CD4-positive, alpha-beta memory T cell (primary cell): ENCODE data around the gene LDB3. TPM values are rescaled to one million over a fixed set of nuclear protein-coding genes. Genes with fewer than 3 reads are reported as not detected.
"Not testable (repeated sequence)": the region's sequence is repeated elsewhere in the genome, so short reads cannot be mapped to it uniquely, and the experiment has no call there.

Experiments used
- CTCF ChIA-PET: fragments of 350-600 bp; sonication (Branson Sonifier 250); formaldehyde crosslinking; loops from one replicate; lab custom pipeline; 2021; ENCODE audit warnings: inconsistent platforms; ENCODE audit not compliant: partially characterized antibody; lab: Charles Lee
- POLR2A ChIA-PET: fragments of 350-600 bp; sonication (Branson Sonifier 250); formaldehyde crosslinking; loops from one replicate; lab custom pipeline; 2021; ENCODE audit not compliant: partially characterized antibody; lab: Charles Lee
- DNase-seq, 5 donors: peaks; one replicate each; pipeline versions ENCODE4 v3.0.0 to v3.0.0-alpha.2; 2020 to 2022; ENCODE audit warnings: mixed read lengths in 1 of 5
- H3K27ac ChIP-seq: one replicate; pipeline ENCODE4 v1.7.0; 2013; ENCODE audit warnings: low read depth, low read length
- H3K27me3 ChIP-seq: 2 replicates; pipeline ENCODE4 v1.7.0; 2013; ENCODE audit warnings: mild to moderate bottlenecking, low read length, moderate library complexity; ENCODE audit not compliant: insufficient read depth
- H3K36me3 ChIP-seq: 2 replicates; pipeline ENCODE4 v1.7.0; 2013; ENCODE audit warnings: mild to moderate bottlenecking, low read length, moderate library complexity; ENCODE audit not compliant: insufficient read depth
- H3K4me1 ChIP-seq: 2 replicates; pipeline ENCODE4 v1.7.0; 2013; ENCODE audit warnings: mild to moderate bottlenecking, low read length, moderate library complexity; ENCODE audit not compliant: insufficient read depth
- H3K4me3 ChIP-seq, 2 donors: one replicate each; pipeline ENCODE4 v1.7.0; 2013; ENCODE audit warnings: low read length in 2 of 2, mild to moderate bottlenecking in 1 of 2
- H3K9me3 ChIP-seq, 2 donors: one replicate each; pipeline ENCODE4 v1.7.0; 2013; ENCODE audit warnings: low read length in 2 of 2, control low read depth in 1 of 2; ENCODE audit not compliant: control insufficient read depth in 1 of 2
- H3K27ac Mint-ChIP-seq, 7 donors: one replicate each; pipeline ENCODE4 v1.8.0; 2020 to 2021; ENCODE audit warnings: mixed read lengths in 7 of 7, mild to moderate bottlenecking in 6 of 7, inconsistent platforms in 3 of 7, moderate library complexity in 3 of 7
- H3K27me3 Mint-ChIP-seq, 2 donors: one replicate each; pipeline ENCODE4 v1.8.0; 2020 to 2021; ENCODE audit warnings: mixed read lengths in 2 of 2
- H3K36me3 Mint-ChIP-seq, 2 donors: one replicate each; pipeline ENCODE4 v1.8.0; 2020 to 2021; ENCODE audit warnings: mixed read lengths in 2 of 2, inconsistent platforms in 1 of 2, mild to moderate bottlenecking in 1 of 2
- H3K4me1 Mint-ChIP-seq, 4 donors: one replicate each; pipeline ENCODE4 v1.8.0; 2020 to 2021; ENCODE audit warnings: mixed read lengths in 4 of 4, mild to moderate bottlenecking in 1 of 4
- H3K4me3 Mint-ChIP-seq, 8 donors: one replicate each; pipeline ENCODE4 v1.8.0; 2020 to 2021; ENCODE audit warnings: mixed read lengths in 8 of 8, mild to moderate bottlenecking in 7 of 8, moderate library complexity in 6 of 8, inconsistent platforms in 3 of 8
- H3K9me3 Mint-ChIP-seq, 8 donors: one replicate each; pipeline ENCODE4 v1.8.0; 2020 to 2021; ENCODE audit warnings: mixed read lengths in 8 of 8, mild to moderate bottlenecking in 5 of 8, inconsistent platforms in 3 of 8, moderate library complexity in 1 of 8
- intact Hi-C: fragments of 100-400 bp; cut with micrococcal nuclease; formaldehyde crosslinking; loops from one replicate; pipeline ENCODE4 v1.15.1; 2023
- polyA plus RNA-seq, 2 donors: library from polyadenylated mRNA; unstranded; fragments of 300-500 nt; fragmentation: Illumina TruSeq; gene quantifications; one replicate each; pipeline ENCODE4 v1.2.3, GENCODE V29; 2021
- total RNA-seq, 2 experiments: library from RNA; stranded (reverse); gene quantifications; one replicate each; pipeline ENCODE4 v1.2.3, GENCODE V29; 2021

LDB3 gene
- total and polyA plus RNA-seq, 4 experiments from 2014 or later, result 0.08 TPM; not detected in 3

GRCh38 chr10:86636311-86636710, 32.0 kb upstream of the LDB3 start:
- Mint-ChIP-seq H3K36me3 (no peaks in the 10 kb centered on the region), H3K4me3 (no peak overlapping the region), H3K27ac (no peak overlapping the region), H3K4me1 (peaks cover 0 to 4% (median under 1%) of the 10 kb centered on the region in 4 donors), H3K9me3 (peaks cover 0 to 13% (median 7%) of the 10 kb centered on the region in 8 donors), H3K27me3 (peaks cover 23 to 40% of the 10 kb centered on the region in 2 donors)
- POLR2A ChIA-PET, result no interaction called here
- DNase-seq, result no peak
- Histone ChIP-seq H3K27me3 (no peaks in the 10 kb centered on the region), H3K36me3 (no peaks in the 10 kb centered on the region), H3K4me3 (no peak overlapping the region), H3K27ac (no peak overlapping the region), H3K4me1 (no peaks in the 10 kb centered on the region), H3K9me3 (no peaks in the 10 kb centered on the region)
- intact Hi-C loops, result no loop called here
- CTCF ChIA-PET, result no interaction called here

GRCh38 chr10:86642021-86642420, 26.3 kb upstream of the LDB3 start:
- no peaks in the 10 kb centered on the region for H3K36me3 ChIP-seq
- H3K36me3 Mint-ChIP-seq, result peaks cover 2 to 6% of the 10 kb centered on the region in 2 donors
- peaks cover 0 to 28% (median 17%) of the 10 kb centered on the region in 8 donors for H3K9me3 Mint-ChIP-seq
- DNase-seq, result no peak
- ChIA-PET CTCF (no interaction called here), POLR2A (no interaction called here)
- peaks cover 0 to 7% of the 10 kb centered on the region in 2 donors for H3K27me3 Mint-ChIP-seq
- no peak overlapping the region for H3K27ac ChIP-seq
- H3K27me3 ChIP-seq, result no peaks in the 10 kb centered on the region
- H3K4me3 Mint-ChIP-seq, result no peak overlapping the region
- no peak overlapping the region for H3K4me3 ChIP-seq
- H3K4me1 ChIP-seq, result no peaks in the 10 kb centered on the region
- H3K9me3 ChIP-seq, result no peaks in the 10 kb centered on the region
- no peak overlapping the region for H3K27ac Mint-ChIP-seq
- intact Hi-C loops, result no loop called here
- peaks cover 0 to 4% (median 2%) of the 10 kb centered on the region in 4 donors for H3K4me1 Mint-ChIP-seq

DNA sequence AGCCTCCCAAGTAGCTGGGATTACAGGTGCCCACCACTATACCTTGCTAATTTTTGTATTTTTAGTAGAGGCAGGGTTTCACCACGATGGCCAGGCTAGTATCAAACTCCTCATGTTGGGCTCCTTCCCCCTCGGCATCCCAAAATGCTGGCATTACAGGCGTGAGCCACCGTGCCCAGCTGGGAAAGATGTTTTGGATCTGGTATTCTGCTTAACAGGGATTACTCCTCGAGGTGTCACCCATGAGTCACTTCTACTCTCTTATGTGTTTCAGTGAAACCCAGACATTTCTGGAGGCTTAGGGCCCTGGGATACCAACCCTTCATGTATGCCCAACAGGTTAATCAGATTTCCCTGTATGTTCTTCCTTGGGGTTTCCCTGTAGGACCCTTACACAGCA, 25.8 kb upstream of the LDB3 start:
- H3K9me3 Mint-ChIP-seq, result peaks cover 0 to 28% (median 17%) of the 10 kb centered on the region in 8 donors
- Histone ChIP-seq H3K9me3 (no peaks in the 10 kb centered on the region), H3K36me3 (no peaks in the 10 kb centered on the region), H3K4me1 (no peaks in the 10 kb centered on the region), H3K27me3 (no peaks in the 10 kb centered on the region), H3K27ac (no peak overlapping the region), H3K4me3 (no peak overlapping the region)
- H3K27ac Mint-ChIP-seq, result no peak overlapping the region
- DNase-seq, result no peak
- intact Hi-C loops, result no loop called here
- H3K27me3 Mint-ChIP-seq, result peaks cover 0 to 4% of the 10 kb centered on the region in 2 donors
- ChIA-PET POLR2A (no interaction called here), CTCF (no interaction called here)
- no peak overlapping the region for H3K4me3 Mint-ChIP-seq
- H3K4me1 Mint-ChIP-seq, result peaks cover 0 to 4% (median 2%) of the 10 kb centered on the region in 4 donors
- H3K36me3 Mint-ChIP-seq, result peaks cover 2 to 6% of the 10 kb centered on the region in 2 donors

DNA sequence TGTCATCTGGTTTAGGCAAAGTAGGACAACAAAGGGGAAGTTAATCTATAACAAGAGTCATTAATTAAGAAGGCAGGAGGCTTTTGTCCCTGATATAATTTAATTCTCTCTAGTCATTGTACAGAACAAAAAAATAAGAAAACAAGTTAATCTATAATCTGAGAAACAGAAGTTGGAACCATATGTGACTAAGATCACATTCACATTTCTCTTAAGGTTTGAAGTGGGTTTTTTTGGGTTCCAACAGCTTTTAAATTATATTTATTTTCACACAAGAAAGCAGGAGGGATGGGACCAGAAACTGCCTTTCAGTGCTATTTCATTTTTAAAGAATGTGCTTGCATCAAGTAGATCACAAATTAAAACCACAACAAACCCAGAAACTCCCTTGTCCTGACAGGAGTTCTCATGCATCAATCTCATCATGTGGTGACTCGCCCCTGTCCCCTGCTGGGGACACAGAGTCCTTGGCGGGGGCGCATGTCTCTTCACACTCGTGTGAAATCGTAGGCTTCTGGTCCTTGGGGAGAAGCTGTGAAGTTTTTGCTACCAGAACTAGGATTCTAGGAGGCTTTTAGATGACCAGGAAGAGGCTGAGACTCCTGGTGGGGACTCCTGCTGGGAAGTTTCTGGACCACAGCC, 24.0 kb upstream of the LDB3 start:
- H3K4me3 ChIP-seq, result no peak overlapping the region
- no peak overlapping the region for H3K27ac Mint-ChIP-seq
- CTCF ChIA-PET, result no interaction called here
- no peaks in the 10 kb centered on the region for H3K4me1 ChIP-seq
- H3K4me3 Mint-ChIP-seq, result no peak overlapping the region
- peaks cover 0 to 27% (median 16%) of the 10 kb centered on the region in 8 donors for H3K9me3 Mint-ChIP-seq
- H3K27ac ChIP-seq, result no peak overlapping the region
- no peaks in the 10 kb centered on the region for H3K27me3 Mint-ChIP-seq
- H3K36me3 Mint-ChIP-seq, result peaks cover 2 to 6% of the 10 kb centered on the region in 2 donors
- POLR2A ChIA-PET, result no interaction called here
- intact Hi-C loops, result no loop called here
- DNase-seq, result no peak
- H3K9me3 ChIP-seq, result no peaks in the 10 kb centered on the region
- no peaks in the 10 kb centered on the region for H3K36me3 ChIP-seq
- H3K27me3 ChIP-seq, result no peaks in the 10 kb centered on the region
- H3K4me1 Mint-ChIP-seq, result peaks cover 0 to 4% (median 2%) of the 10 kb centered on the region in 4 donors

- Histone ChIP-seq H3K36me3 (no peaks in the 10 kb centered on the region), H3K4me3 (no peak overlapping the region), H3K4me1 (no peaks in the 10 kb centered on the region), H3K27me3 (no peaks in the 10 kb centered on the region), H3K9me3 (no peaks in the 10 kb centered on the region), H3K27ac (no peak overlapping the region)
- Mint-ChIP-seq H3K4me3 (no peak overlapping the region), H3K36me3 (peaks cover 2 to 6% of the 10 kb centered on the region in 2 donors), H3K9me3 (peaks cover 0 to 24% (median 15%) of the 10 kb centered on the region in 8 donors), H3K4me1 (peaks cover 0 to 4% (median 2%) of the 10 kb centered on the region in 4 donors), H3K27me3 (no peaks in the 10 kb centered on the region), H3K27ac (no peak overlapping the region)
- ChIA-PET POLR2A (interaction anchor here (0.6 kb wide), 1 partner anchor 1275 kb away, joined by 3 read pairs; no protein-coding TSS in a partner anchor), CTCF (no interaction called here)
- intact Hi-C loops, result no loop called here
- no peak for DNase-seq
Observed at GRCh38 chr10:86644794-86645445, 23.4 kb upstream of the LDB3 start.

DNA sequence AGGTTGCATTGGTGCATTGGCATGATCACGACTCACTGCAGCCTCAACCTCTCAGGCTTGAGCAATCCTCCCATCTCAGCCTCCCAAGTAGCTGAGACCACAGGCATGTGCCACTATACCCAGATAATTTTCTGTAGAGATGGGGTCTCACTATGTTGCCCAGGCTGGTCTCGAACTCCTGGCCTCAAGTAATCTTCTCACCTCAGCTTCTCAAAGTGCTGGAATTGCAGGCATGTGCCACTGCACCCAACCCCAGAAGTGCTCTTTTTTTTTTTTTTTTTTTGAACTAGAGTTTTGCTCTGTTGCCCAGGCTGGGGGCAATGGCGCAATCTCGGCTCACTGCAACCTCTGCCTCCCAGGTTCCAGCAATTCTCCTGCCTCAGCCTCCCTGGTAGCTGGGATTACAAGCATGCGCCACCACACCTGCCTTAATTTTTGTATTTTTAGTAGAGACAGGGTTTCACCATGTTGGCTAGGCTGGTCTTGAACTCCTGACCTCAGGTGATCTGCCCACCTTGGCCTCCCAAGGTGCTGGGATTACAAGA, 22.6 kb upstream of the LDB3 start:
- intact Hi-C loops, H3K27ac ChIP-seq, H3K9me3 ChIP-seq, H3K36me3 ChIP-seq, H3K36me3 Mint-ChIP-seq, H3K27me3 ChIP-seq, CTCF ChIA-PET, H3K4me1 Mint-ChIP-seq, DNase-seq, H3K27ac Mint-ChIP-seq, H3K27me3 Mint-ChIP-seq, H3K4me3 ChIP-seq, H3K4me1 ChIP-seq, H3K4me3 Mint-ChIP-seq: not testable (repeated sequence)
- POLR2A ChIA-PET, result interaction anchor here (0.6 kb wide), 1 partner anchor 1275 kb away, joined by 3 read pairs; no protein-coding TSS in a partner anchor
- H3K9me3 Mint-ChIP-seq, result peaks cover 0 to 19% (median 10%) of the 10 kb centered on the region in 8 donors

DNA sequence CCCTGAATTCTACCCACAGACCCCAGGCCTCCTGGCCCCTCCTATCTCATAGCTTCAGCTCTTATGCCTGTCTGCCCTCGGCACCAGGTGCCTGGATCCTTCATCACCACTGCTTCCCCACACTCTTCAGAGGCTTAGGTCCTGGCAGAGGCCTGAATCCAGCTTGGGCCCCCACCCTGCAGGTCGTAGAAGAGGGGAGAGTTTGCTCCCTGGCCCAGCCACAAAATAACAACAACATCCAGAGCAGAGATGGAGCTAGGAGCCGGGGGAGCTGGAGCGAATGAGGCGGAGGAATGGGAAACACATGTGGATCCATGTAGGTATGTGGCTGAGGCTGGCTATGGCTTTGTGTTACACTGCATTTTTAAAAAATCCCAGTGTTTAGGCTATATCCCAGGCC, 21.8 kb upstream of the LDB3 start:
- H3K36me3 Mint-ChIP-seq, result peaks cover 2 to 6% of the 10 kb centered on the region in 2 donors
- H3K27ac Mint-ChIP-seq, result peak overlapping the region in 1 of 7 donors; percentile 49
- H3K27me3 Mint-ChIP-seq, result peaks cover 0 to 4% of the 10 kb centered on the region in 2 donors
- Histone ChIP-seq H3K4me3 (no peak overlapping the region), H3K4me1 (no peaks in the 10 kb centered on the region), H3K27ac (no peak overlapping the region), H3K36me3 (no peaks in the 10 kb centered on the region), H3K27me3 (no peaks in the 10 kb centered on the region), H3K9me3 (no peaks in the 10 kb centered on the region)
- intact Hi-C loops, result no loop called here
- no peak for DNase-seq
- POLR2A ChIA-PET, result no interaction called here
- peaks cover 0 to 4% (median 2%) of the 10 kb centered on the region in 4 donors for H3K4me1 Mint-ChIP-seq
- peaks cover 0 to 13% (median 6%) of the 10 kb centered on the region in 8 donors for H3K9me3 Mint-ChIP-seq
- no peak overlapping the region for H3K4me3 Mint-ChIP-seq
- CTCF ChIA-PET, result no interaction called here
